ENCODE measurements around the gene TBC1D32.

DNA sequence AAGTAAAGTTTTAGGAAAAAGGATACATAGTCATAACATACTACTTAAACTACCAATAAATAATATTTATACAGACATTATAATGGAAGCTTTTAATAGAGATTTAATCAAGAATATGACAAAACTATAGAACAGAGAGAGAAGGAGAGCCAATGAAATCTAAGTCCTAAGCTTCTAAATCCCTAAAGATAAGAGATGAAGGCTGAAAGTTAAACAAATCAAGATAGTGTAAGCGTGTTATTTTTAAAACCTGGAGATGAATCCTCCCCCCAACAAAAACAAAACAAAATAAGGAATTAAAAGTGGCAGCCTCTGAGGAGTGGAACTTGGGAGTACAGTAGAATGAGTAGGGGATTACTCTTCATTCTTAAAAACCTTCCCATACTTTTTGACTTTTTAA lies 145.9 kb downstream of the TBC1D32 start:
- no peak for TF ChIP-seq EZH2 (IDR thresholded peaks at IDR 0.05; ENCODE audit: borderline replicate concordance, low read depth, low read length, severe bottlenecking)
- no peak for TF ChIP-seq POLR2A (IDR thresholded peaks at IDR 0.05; ENCODE audit: low read depth, low read length)
- TF ChIP-seq, protein P1, sequence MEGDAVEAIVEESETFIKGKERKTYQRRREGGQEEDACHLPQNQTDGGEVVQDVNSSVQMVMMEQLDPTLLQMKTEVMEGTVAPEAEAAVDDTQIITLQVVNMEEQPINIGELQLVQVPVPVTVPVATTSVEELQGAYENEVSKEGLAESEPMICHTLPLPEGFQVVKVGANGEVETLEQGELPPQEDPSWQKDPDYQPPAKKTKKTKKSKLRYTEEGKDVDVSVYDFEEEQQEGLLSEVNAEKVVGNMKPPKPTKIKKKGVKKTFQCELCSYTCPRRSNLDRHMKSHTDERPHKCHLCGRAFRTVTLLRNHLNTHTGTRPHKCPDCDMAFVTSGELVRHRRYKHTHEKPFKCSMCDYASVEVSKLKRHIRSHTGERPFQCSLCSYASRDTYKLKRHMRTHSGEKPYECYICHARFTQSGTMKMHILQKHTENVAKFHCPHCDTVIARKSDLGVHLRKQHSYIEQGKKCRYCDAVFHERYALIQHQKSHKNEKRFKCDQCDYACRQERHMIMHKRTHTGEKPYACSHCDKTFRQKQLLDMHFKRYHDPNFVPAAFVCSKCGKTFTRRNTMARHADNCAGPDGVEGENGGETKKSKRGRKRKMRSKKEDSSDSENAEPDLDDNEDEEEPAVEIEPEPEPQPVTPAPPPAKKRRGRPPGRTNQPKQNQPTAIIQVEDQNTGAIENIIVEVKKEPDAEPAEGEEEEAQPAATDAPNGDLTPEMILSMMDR (IDR thresholded peaks at IDR 0.05; ENCODE audit: extremely low read depth in 1 of 2, insufficient read depth in 1 of 2, low read depth in 1 of 2, low read length in 2 of 2): no peak
- no peak for TF ChIP-seq JUN (IDR thresholded peaks at IDR 0.05; ENCODE audit: borderline replicate concordance, insufficient read depth, insufficient read length, low read depth)

Data from endothelial cell of umbilical vein (primary cell).